IPS-18a (cell line): ENCODE data around the gene AACS.
"Not testable (repeated sequence)": the region's sequence is repeated elsewhere in the genome, so short reads cannot be mapped to it uniquely, and the experiment has no call there.

Experiments
- H3K27ac ChIP-seq: one replicate; pipeline ENCODE4 v1.5.1; 2013; ENCODE audit warnings: low read length
- H3K27me3 ChIP-seq: one replicate; pipeline ENCODE4 v1.6.1; 2013; ENCODE audit warnings: mild to moderate bottlenecking, low read length; ENCODE audit not compliant: control insufficient read depth, insufficient read depth
- H3K36me3 ChIP-seq: one replicate; pipeline ENCODE4 v1.6.1; 2013; ENCODE audit warnings: low read depth, low read length; ENCODE audit not compliant: control insufficient read depth
- H3K4me1 ChIP-seq: one replicate; pipeline ENCODE4 v1.6.1; 2013; ENCODE audit warnings: low read depth, low read length; ENCODE audit not compliant: control insufficient read depth
- H3K4me3 ChIP-seq: one replicate; pipeline ENCODE4 v1.5.1; 2013; ENCODE audit warnings: low read length
- H3K9ac ChIP-seq: one replicate; pipeline ENCODE4 v1.6.1; 2013; ENCODE audit warnings: mild to moderate bottlenecking, low read length, moderate library complexity
- H3K9me3 ChIP-seq: one replicate; pipeline ENCODE4 v1.6.1; 2013; ENCODE audit warnings: low read depth, low read length; ENCODE audit not compliant: control insufficient read depth

Gene AACS

GRCh38 chr12:125132698-125133400 is 67.6 kb downstream of the AACS start:
- Histone ChIP-seq H3K27ac (no peak overlapping the region), H3K36me3 (peaks cover 5% of the 10 kb centered on the region), H3K4me3 (no peak overlapping the region), H3K27me3 (no peaks in the 10 kb centered on the region), H3K9me3 (no peaks in the 10 kb centered on the region), H3K9ac (no peak overlapping the region), H3K4me1 (peaks cover 1% of the 10 kb centered on the region)

GRCh38 chr12:125133616-125134015 is 68.4 kb downstream of the AACS start:
- no peaks in the 10 kb centered on the region for H3K9me3 ChIP-seq
- H3K36me3 ChIP-seq: peaks cover 5% of the 10 kb centered on the region
- no peaks in the 10 kb centered on the region for H3K4me1 ChIP-seq
- H3K9ac ChIP-seq: no peak overlapping the region
- no peaks in the 10 kb centered on the region for H3K27me3 ChIP-seq
- H3K4me3 ChIP-seq: no peak overlapping the region
- H3K27ac ChIP-seq: no peak overlapping the region

DNA sequence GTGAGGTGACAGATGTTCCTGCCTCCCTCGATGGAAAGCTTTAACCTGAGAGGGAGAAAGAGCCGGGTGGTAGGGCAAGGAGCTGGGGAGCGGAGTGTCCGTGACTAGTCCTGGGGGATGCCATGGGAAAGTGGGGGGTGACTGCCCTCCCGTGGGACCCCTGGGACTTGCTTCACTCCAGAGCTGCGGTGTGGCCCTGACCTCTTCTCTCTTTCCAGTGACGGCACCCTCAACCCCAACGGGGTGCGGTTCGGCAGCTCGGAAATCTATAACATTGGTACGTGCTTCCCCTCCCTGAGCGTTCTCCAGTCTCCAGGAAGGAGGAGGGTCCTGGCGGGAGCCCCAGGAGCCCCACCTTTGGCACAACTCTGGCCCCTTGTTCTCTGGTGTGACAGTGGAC is 69.3 kb downstream of the AACS start:
- Histone ChIP-seq H3K9me3 (no peaks in the 10 kb centered on the region), H3K27me3 (no peaks in the 10 kb centered on the region), H3K36me3 (peaks cover 5% of the 10 kb centered on the region), H3K9ac (no peak overlapping the region), H3K27ac (no peak overlapping the region), H3K4me3 (no peak overlapping the region), H3K4me1 (no peaks in the 10 kb centered on the region)

DNA sequence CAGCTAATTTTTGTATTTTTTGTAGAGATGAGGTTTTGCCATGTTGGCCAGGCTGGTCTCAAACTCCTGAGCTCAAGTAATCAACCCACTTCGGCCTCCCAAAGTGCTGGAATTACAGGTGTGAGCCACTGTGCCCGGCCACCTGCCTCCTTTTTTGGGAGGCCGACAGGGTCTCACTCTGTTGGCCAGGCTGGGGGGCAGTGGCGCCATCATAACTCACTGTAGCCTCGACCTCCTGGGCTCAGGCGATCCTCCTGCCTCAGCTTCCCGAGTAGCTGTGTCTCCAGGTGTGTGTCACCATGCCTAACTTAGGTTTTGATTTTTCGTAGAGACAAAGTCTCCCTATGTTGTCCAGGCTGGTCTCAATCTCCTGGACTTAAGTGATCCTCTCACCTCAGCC is 70.7 kb downstream of the AACS start:
- Histone ChIP-seq H3K9me3 (no peaks in the 10 kb centered on the region), H3K27ac (no peak overlapping the region), H3K4me1 (no peaks in the 10 kb centered on the region), H3K27me3 (no peaks in the 10 kb centered on the region), H3K9ac (no peak overlapping the region), H3K4me3 (no peak overlapping the region), H3K36me3 (peaks cover 5% of the 10 kb centered on the region)

DNA sequence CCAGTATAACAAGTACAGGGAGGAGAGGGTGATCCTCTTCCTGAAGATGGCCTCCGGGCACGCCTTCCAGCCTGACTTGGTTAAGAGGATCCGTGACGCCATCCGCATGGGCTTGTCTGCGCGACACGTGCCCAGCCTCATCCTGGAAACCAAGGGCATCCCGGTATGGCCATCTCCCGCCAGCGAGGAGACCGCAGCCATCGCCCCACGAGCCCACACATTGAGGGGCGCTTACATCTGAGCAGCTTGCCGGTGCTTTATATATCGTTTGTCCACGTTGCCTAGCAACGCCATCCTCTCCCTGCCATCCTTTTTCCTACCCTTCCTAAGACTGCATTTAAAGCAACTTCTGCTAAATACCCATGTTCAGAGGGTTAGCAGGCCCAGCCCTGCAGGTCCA is 71.5 kb downstream of the AACS start:
- no peak overlapping the region for H3K9ac ChIP-seq
- H3K9me3 ChIP-seq: no peaks in the 10 kb centered on the region

GRCh38 chr12:125137766-125138344 is 72.6 kb downstream of the AACS start:
- Histone ChIP-seq H3K9ac (no peak overlapping the region), H3K27ac (no peak overlapping the region), H3K4me1 (no peaks in the 10 kb centered on the region), H3K9me3 (no peaks in the 10 kb centered on the region), H3K27me3 (no peaks in the 10 kb centered on the region), H3K4me3 (no peak overlapping the region), H3K36me3 (peaks cover 5% of the 10 kb centered on the region)

More for the DNA sequence above, 71.5 kb downstream of the AACS start:
- Histone ChIP-seq H3K36me3 (peaks cover 5% of the 10 kb centered on the region), H3K4me1 (no peaks in the 10 kb centered on the region), H3K27me3 (no peaks in the 10 kb centered on the region), H3K4me3 (no peak overlapping the region), H3K27ac (no peak overlapping the region)

- no peak overlapping the region for H3K9ac ChIP-seq
- no peaks in the 10 kb centered on the region for H3K27me3 ChIP-seq
- H3K36me3 ChIP-seq: no peaks in the 10 kb centered on the region
- H3K27ac ChIP-seq: no peak overlapping the region
- H3K9me3 ChIP-seq: no peaks in the 10 kb centered on the region
- no peak overlapping the region for H3K4me3 ChIP-seq
- no peaks in the 10 kb centered on the region for H3K4me1 ChIP-seq
These were observed 75.3 kb downstream of the AACS start for GRCh38 chr12:125140279-125141209.

DNA sequence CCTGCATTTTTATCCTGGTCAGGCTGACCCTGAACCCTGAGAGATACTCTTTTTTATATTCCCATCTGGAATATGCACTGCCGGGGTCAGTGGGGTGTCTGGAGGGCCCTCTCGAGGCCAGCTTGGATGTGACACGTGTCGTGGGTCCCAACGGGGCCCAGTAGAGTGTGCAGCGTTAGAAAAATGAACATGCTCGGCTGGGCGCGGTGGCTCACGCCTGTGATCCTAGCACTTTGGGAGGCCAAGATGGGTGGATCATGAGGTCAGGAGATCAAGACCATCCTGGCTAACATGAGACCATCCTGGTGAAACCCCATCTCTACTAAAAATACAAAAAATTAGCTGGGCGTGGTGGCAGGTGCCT is 76.0 kb downstream of the AACS start:
- not testable (repeated sequence) for H3K9ac ChIP-seq

GRCh38 chr12:125142601-125143000 is 77.4 kb downstream of the AACS start:
- Histone ChIP-seq H3K9me3 (no peaks in the 10 kb centered on the region), H3K27me3 (no peaks in the 10 kb centered on the region), H3K36me3 (no peaks in the 10 kb centered on the region), H3K27ac (no peak overlapping the region), H3K4me3 (no peak overlapping the region), H3K4me1 (no peaks in the 10 kb centered on the region), H3K9ac (no peak overlapping the region)

More for the DNA sequence above, 76.0 kb downstream of the AACS start:
- not testable (repeated sequence) for H3K27me3 ChIP-seq, H3K9me3 ChIP-seq, H3K4me3 ChIP-seq, H3K27ac ChIP-seq, H3K36me3 ChIP-seq, H3K4me1 ChIP-seq

DNA sequence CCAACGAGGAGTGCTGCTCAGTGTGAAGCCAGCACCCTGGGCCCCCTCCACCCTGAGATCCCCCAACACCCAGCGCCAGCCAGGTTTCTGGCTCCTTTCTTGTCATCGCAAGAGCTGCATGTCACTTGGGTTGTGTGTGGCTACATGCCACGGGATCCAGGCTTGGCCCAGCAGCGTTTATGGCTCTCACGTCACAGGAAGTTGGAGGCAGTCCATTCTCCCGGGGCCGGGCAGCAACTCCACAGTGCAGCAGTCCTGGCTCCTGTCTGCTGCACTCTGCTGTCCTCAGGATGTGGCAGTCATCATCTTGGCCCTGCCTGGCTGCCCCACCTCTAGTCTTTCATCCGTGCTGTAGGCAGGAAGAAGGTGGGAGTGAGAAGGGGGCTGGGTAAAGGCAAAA is 78.3 kb downstream of the AACS start:
- Histone ChIP-seq H3K27ac (no peak overlapping the region), H3K4me3 (no peak overlapping the region), H3K9me3 (no peaks in the 10 kb centered on the region), H3K4me1 (no peaks in the 10 kb centered on the region), H3K9ac (no peak overlapping the region), H3K27me3 (no peaks in the 10 kb centered on the region), H3K36me3 (no peaks in the 10 kb centered on the region)

DNA sequence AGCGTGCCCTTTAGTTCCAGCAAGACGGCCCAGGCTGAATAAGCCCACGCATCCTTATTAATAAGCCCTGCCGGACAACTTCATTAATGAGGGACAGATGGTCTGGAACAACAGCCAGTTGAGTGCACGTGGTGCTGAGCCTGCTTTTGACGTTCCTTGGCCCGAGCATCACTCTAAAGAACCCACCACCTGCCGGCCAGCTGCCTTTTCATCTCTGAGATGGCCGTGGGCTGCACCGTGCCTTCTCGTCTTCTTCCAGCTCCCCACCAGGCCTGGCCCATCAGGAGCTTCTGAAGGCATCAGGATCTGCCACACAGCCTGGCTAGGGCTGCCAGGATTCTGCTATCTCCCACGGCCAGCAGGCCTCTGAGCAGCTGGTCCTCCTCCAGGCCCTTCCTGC is 80.0 kb downstream of the AACS start:
- Histone ChIP-seq H3K9ac (no peak overlapping the region), H3K4me1 (no peaks in the 10 kb centered on the region), H3K27me3 (no peaks in the 10 kb centered on the region), H3K36me3 (no peaks in the 10 kb centered on the region), H3K27ac (no peak overlapping the region), H3K4me3 (no peak overlapping the region), H3K9me3 (no peaks in the 10 kb centered on the region)
